T-helper 1 cell treated with Interleukin-12 subunit alpha and Interleukin-12 subunit beta and Interleukin-4 antibody, amounts not matched to agents 30 ng/mL and 1 ng/mL, for 36 hours (primary cell): ENCODE results near the gene NEDD4L. TPM values are rescaled to one million over a fixed set of nuclear protein-coding genes. Genes with fewer than 3 reads are reported as not detected.

Source experiments
- intact Hi-C: fragments of 100-400 bp; cut with micrococcal nuclease; formaldehyde crosslinking; loops from one replicate; pipeline ENCODE4 v1.15.1; 2024
- total RNA-seq: library from RNA; stranded (reverse); gene quantifications from 2 replicates; pipeline ENCODE4 v1.2.3, GENCODE V29; 2022

Gene NEDD4L
- total RNA-seq, 1 donor from 2014 or later, result 4.3 TPM

DNA sequence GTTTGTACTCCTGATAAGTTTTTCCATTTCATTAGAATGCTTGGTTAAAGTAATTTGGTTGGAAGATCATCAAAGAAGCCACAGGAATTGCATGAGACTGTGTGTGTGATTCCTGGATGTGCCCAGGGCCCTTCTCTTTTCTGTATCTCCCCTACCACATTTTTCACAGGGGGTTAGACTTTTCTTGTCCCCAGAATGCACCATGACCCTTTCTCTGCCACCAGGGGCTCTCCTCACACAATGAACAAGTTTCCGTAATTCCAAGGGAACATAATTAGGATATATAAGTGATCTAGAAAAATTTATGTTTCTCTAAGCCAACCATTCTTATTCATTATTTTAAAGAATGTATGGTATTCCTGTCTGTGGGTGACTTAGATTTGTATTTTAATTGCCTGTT is 291.8 kb downstream of the NEDD4L start:
- intact Hi-C loops, result no loop called here

DNA sequence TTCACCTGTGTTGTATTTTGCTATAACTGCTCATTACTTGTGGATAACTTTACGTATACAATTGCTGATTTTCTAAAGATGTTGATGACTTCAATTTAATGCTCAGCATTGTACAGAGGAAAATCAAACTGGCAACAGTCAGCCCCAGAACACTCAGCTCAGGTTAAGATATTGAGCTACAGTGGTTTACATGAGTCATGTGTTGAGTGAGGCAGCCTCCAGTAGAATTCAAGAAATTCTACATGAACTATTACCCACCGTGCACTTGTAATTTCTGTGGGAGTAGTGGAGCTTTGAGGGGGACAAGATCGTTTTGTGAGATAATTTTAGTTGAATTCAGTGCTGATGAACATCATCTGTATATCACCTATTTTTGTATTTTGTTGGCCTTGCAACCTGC is 292.6 kb downstream of the NEDD4L start:
- intact Hi-C loops, result no loop called here

DNA sequence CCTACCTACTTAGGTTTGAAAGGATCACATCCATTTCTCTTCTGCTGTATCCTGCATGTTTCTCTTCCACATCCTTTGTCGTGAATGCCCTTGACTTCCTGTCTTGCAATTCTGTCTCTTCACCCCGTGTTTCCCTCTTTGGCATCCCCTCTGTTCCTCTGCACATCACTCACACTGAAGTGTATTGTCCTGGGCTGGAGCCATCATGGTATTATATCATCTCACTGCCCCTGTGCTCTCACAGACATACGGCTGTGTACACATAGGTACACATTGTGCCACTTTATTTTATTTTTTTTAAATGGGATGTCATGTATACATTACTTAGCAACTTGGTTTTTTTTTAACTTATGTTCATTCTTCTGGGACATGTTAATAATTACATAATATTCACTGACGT is 293.3 kb downstream of the NEDD4L start:
- intact Hi-C loops, result no loop called here

DNA sequence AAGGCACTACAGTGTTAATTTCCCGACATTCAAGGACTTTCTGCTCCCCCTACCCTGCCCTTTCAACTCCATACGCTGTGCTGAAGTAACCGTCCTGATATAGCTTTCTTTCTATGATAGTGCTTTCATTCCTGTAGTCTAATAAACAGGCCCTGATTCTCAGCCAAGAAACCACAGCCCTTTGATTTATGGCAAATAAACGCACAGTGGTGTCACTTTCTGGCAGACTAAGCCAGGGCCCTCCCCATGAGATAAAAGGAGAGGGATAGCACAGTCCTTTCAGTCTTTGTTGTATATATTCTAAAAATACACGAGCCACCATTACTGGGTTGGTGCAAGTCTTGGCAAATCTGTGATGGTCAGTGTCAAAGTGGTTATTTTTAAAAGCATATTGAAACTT is 293.7 kb downstream of the NEDD4L start:
- intact Hi-C loops, result no loop called here

DNA sequence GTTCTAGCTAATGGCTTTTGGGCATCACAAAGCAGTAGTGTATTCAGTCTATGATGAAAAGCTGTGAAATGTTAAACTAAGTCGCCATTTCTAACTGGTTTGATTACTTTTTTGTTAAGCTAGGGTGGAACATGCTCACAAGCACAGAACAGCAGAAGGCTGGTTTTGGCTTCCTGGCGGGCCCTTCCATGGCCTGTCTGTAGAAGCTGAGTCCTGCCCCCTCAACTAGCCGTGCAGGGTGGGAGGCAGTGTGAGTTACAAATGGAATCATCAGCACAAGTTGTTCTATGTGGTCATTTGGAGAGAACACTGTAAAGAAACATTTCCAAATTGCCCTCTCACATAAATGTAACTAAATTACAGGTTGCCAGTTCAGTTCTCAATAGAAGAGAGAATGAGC is 294.1 kb downstream of the NEDD4L start:
- intact Hi-C loops, result no loop called here

DNA sequence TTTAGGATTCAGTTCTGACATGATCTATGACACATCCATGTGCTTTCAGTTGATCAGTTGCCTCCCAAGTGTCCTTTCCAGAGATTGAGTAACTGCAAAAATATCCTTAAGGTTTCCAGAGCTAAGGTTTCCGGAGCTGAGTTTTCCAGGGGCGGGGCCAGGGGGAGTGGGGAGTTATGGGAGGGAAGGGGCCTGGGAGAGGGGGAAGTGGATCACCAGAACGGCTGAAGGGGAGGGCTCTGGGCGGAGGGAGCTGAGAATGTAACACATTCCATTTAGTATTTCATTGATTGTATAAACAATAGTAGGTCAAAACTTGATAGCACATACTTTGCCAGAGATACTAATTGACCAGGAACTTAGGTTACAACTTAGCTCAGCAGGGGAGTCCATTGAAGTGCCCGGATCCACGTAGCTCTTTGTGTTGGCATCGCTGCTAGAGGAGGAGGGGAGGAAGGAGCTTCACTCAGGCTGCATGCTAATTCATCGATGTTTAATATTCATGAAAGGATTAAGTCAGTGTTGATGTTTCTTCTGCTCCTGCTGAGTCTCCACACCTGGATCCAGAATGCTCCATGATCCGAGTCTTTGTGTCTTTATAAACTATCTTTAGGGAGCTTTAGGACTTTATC is 295.1 kb downstream of the NEDD4L start:
- intact Hi-C loops, result no loop called here

DNA sequence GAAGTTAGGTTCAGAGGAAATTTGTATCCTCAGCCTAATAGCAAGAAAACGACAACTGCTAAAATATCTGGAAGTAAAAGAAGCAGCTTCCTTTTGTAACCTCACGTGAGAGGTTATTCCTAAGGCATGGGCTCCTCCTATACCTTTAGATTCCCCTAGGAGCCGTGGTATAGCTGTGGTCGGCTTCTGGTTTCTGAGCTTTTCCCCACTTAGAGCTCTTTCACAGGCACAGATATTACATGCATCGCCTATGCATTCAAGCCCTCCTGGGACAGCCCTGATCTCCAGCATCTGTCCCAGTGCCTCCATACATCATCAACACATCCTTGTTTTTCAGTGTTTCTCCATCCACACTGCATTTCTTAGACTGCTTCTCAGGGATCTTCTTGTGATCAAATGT is 295.9 kb downstream of the NEDD4L start:
- intact Hi-C loops, result no loop called here

DNA sequence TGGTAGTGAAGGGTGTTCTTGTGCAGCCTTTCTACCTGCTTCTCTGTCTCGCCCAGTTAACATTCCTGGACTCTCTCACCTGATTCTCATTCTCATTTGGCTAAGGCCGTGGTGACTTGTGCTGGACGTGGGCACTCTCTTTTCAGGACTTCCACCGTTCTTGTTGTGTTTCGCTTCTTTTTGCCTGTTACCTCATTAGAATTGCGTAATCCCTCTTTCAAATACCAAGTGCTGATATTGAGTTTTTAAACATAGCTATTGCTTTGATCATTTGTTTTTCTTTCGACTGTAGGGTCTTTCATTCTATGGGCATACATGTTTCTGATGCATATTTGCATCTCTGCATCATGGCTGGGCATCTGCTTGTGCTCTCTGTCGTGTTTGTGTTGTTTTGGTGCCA is 297.9 kb downstream of the NEDD4L start:
- intact Hi-C loops, result no loop called here

DNA sequence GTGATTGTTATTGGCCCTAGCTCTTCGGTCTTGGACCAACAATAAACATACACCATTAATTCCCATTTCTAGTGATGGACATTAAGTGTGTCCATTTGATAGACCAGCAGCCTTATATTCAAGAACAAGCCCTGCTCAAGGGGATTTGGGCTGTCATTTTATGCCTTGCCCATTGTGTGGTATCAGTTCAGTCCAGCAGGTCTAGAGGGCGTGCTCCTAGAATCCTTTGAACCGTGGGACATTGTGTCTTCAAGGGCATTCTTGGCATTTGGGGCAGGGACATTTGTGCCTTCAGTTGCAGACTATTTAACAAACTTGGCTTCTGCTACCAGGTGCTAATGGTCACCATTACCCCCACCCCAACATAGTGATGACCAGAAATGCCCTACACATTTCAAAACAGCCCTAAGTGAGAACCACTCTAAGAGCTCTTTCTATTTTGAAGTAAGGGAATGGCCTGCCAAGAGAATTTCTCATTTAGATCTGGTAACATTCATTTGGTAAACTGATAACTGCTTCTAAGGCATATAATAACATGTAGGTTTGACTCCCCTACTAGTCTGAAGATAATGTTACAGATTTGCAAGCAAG is 300.1 kb downstream of the NEDD4L start:
- intact Hi-C loops, result no loop called here

DNA sequence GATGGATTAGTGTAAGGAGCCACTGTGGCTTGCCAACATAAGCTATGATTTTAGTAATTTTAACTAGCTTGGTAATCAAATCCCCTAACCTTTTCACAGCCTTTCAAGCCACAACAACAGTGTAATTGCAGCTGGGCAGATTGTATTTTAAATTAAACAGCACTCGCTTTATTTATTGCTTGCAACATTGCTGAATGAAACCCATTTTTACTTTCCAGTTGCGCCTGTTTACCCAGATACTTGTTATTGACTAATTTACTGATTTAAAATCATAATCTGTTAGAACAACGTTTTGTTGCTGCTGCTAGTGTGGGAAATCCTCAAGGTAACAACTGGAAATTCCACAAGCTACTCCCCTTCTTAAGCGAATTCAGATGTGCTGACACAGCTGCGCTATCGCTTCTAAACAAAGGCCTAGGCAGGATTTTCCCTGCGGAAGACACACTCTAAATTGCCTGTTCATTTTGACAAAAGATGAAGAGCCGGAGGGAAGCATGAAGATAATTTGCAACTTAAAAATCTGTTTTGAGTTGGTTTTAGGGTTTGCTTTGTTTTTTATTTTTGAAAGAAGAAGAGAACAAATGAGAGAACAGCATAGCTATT is 300.9 kb downstream of the NEDD4L start:
- intact Hi-C loops, result no loop called here

DNA sequence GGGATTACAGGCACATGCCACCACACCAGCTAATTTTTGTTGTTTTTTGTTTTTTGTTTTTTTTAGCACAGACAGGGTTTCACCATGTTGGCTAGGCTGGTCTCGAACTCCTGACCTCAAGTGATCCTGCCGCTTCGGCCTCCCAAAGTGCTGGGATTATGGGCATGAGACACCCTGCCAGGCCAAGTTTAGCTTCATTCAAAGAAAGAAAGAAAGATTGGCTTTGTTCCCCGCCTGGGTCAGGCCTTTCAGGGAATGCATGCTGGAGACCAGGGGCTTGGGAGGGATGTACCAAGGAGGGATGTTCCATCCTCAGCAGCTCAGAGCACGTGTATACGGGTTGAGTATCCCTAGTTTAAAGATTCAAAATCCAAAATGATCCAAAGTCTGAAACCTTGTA is 301.8 kb downstream of the NEDD4L start:
- intact Hi-C loops, result no loop called here

DNA sequence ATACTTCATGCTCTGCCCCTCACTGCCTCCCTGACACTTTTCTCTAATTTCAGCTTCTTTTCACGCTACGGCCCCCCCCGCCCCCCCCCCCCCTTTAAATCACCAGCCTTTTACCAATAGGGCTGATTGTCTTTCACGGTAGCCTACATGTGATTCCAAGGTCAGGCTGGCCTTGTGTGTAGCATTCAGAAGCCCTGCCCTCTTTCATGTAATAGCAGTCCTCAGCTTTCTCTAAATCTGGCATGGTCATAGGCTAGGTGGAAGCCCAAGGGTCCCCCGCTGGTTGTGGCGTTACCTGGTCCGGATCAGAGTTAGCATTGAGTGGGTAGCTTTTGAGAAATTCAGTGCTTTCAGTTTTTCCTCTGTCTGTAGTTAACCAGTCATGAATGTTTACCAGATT is 303.1 kb downstream of the NEDD4L start:
- intact Hi-C loops, result no loop called here

DNA sequence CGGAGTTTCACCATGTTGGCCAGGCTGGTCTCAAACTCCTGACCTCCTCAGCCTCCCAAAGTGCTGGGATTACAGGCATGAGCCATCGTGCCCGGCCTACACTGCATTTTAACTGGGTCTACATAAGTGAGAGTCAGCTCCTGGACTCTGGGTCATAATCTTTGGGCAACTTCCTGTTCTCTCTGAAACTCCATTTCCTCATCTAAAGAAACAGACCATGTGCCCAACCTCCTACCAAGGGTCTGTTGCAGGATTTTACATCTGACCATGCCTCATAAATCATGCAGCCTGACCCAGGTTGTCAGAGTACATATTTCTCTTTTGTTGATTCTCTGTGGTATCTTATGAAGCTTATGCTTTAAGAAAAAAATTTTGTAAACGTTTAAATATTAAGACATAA is 304.5 kb downstream of the NEDD4L start:
- intact Hi-C loops, result no loop called here

DNA sequence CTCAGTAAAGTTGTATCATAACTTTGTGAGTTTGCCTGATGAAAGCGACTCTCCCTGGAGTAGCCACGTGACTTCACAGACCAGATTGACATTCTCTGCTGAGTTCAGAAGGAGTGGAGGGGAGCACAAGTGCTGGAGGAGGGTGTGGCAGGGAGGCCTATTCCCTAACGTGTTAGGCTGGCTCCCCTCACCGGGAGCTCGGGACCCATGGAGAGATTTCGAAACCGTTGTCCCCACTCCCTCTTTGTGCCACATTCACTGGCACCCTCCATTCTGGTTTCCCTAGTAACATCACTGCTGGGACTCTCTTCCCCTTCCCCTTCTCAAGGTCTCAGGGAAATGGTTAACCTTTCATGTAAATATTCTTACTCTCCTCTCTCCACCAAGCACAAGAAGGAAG is 304.9 kb downstream of the NEDD4L start:
- intact Hi-C loops, result no loop called here

DNA sequence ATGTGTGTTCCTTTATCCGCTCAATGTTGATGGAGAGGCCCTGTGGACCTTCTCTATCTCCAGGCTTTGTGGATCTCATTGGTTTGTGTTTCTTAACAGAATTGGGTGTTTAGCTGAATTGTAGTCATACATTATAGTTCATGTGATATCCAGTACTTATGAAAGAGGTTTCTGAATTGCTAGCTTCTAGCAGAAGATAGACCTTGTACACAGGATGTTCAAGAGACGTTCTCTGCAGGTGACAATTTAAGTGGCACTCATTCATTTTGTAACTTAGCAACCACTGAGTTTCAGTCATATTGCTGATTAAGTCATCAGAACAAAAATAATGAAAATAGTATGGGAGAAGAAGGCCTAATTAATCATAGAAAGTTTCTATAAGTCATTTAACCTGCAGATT is 305.6 kb downstream of the NEDD4L start:
- intact Hi-C loops, result no loop called here

DNA sequence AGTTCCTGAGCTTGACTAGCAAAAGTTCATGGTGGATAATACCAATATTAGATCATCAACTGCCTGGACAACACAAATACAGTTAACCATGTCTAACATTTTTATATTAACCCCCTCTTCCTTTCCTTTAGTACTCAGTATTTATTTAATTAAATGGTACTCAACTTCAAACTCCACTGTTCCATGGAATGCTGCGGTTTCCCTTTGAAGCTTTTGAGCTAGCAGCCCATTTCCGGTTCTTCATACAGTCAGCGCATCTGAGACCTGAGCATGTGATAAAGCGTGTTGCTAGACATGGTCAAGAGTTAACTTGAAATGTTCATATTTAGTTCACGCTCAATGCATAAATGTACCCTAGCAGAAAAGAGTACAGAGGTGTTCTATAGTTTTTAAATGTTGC is 306.5 kb downstream of the NEDD4L start:
- intact Hi-C loops, result no loop called here

DNA sequence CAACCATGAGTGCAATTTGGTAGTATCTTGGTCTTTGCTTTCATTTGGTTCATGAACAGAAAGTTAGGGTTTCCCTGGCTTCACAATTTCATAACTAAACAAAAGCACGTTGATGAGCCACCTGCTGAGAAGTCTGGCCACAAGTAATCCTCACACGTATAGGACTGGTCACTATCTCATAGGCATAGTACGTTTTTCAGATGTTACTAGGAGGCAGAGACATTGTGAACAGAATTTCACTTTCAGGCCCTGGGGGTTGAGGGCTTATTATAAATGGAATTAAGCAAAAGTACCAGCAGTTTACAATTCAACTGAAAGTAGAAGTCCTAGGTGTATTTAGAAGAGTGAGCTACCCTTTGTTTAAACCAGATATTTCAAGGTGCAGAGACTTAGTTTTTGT is 307.8 kb downstream of the NEDD4L start:
- intact Hi-C loops, result no loop called here

DNA sequence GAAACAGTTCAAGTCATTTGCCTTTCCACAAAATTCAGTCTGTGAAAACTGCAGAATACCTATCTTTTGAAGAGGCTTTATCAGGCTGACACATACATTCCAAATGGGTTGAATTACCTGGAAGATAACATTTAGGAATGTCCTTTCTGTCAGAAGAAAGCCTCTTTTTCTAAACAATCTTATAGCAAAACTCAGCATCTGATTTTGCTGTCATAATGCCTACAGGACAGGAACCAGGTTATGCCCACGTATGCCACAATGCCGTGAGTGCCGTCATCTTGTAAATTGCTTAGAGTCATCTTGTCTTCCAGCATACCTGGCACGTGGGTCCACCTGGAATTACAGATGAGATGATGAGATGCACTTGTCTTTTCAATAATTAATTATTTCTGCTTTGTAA is 309.6 kb downstream of the NEDD4L start:
- intact Hi-C loops, result no loop called here

DNA sequence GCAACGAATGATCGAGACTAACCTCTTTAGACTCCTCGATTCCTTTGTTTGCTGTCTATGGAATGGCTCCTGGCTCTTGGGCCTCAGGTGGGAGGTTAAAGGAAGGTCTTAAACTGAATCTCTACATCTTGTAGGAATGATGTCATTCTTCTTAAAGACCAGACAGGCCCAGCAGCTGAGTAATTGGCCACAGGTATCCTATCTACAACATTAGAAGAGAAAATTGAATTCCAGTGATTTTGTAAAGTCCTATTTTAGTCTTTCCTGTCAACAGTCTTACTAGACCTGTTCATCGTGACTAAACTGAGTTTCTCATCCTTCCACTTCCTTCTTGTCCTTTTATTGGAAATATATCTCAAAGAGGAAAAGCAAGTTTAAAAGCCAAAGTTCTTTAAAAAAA is 310.0 kb downstream of the NEDD4L start:
- intact Hi-C loops, result no loop called here

DNA sequence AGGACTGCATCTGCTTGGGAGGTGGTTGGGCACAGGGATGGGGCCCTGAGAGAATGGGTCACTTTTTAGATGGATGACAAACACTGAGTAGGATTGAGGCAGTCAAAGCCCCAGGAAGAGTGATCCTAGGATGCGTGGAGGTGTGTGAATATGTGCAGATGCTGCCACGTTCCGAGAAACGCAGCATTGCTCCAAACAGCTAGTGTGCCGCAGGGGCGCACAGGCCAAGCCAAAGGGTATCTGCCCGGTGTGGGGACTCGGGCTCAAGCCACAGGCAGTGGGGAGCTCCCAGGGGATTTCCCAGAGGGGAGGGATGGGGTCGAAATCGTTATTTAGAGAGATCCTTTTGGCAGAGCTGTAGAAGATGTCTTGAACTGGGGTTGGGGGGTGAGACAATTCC is 310.8 kb downstream of the NEDD4L start:
- intact Hi-C loops, result no loop called here

DNA sequence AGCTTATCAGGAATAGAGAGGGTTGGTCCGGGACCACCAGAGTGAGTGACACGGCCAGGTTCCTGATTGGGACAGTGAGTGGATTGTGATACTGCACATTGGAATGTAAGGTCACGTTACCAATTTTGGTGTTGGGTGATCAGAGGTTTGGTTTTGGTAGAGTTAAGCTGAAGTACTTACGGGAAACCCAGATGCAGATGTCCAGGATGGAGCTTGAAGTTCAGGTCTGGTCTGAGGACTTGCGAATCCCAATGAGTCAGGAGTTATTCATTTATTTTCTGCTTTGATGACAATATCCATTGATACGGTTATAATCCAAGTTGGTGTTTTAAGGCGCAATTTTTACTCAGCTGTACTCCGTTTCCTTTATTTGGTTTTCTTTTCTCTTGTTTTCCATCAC is 311.2 kb downstream of the NEDD4L start:
- intact Hi-C loops, result no loop called here

DNA sequence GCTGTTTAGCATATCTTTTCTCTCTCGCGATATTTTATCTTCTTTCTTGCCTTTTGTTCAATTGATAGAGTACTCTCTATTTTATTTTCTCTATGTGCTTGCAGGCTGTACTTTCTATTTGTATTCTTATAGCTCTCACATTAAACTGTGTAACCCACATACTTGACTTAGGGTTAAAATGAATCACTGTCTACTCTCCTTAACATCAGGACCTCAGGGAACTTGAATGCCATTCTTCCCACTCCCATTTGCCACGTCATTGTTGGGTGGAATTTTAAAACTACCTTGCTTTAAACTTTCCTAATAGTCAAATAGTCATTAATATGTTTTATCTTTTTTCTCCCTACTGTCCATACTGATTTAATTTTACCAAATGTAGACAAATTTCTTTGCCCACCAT is 315.2 kb downstream of the NEDD4L start:
- intact Hi-C loops, result no loop called here

DNA sequence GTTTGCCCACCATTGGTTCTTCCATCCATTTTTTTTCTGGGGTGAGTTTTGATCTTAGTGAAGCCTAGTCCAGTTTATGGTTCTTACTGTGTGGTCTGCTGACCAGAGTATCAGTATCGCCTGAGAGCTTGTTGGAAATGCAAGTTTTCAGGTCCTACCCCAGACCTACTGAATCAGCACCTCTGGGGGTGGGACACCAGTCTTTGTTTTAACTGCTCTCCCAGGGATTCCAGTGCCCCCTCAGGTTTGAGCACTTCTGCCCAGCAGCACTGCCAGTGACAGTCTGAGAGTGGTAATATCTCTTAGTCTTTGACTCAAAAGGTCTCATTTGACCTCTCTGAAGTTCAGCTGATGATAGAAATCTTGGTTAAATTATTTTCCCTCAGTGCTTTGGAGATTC is 315.6 kb downstream of the NEDD4L start:
- intact Hi-C loops, result no loop called here
